Measurements from ENCODE around the gene NUSAP1.

GRCh38 chr15:41286665-41287333 is 45.9 kb upstream of the NUSAP1 start:
- TF ChIP-seq FOXA1 (IDR thresholded peaks at IDR 0.05) (no peak), GABPA (IDR thresholded peaks at IDR 0.05 in 1 of 2, conservative IDR thresholded peaks at IDR 0.05 in 1 of 2) (no peak), ATF3 (IDR thresholded peaks at IDR 0.05) (no peak), EGR1 (IDR thresholded peaks at IDR 0.05; ENCODE audit: low read depth in 2 of 2) (no peak), SP1 (IDR thresholded peaks at IDR 0.05) (no peak), YY1 (IDR thresholded peaks at IDR 0.05) (no peak), JUND (IDR thresholded peaks at IDR 0.05) (no peak), RAD21 (IDR thresholded peaks at IDR 0.05) (no peak), ZBTB33 (IDR thresholded peaks at IDR 0.05) (no peak), RXRA (IDR thresholded peaks at IDR 0.05) (no peak), TAF1 (conservative IDR thresholded peaks at IDR 0.05) (no peak)
- TF ChIP-seq, protein P1, sequence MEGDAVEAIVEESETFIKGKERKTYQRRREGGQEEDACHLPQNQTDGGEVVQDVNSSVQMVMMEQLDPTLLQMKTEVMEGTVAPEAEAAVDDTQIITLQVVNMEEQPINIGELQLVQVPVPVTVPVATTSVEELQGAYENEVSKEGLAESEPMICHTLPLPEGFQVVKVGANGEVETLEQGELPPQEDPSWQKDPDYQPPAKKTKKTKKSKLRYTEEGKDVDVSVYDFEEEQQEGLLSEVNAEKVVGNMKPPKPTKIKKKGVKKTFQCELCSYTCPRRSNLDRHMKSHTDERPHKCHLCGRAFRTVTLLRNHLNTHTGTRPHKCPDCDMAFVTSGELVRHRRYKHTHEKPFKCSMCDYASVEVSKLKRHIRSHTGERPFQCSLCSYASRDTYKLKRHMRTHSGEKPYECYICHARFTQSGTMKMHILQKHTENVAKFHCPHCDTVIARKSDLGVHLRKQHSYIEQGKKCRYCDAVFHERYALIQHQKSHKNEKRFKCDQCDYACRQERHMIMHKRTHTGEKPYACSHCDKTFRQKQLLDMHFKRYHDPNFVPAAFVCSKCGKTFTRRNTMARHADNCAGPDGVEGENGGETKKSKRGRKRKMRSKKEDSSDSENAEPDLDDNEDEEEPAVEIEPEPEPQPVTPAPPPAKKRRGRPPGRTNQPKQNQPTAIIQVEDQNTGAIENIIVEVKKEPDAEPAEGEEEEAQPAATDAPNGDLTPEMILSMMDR (IDR thresholded peaks at IDR 0.05; ENCODE audit: low read depth, low read length, missing input control) = no peak
- TF ChIP-seq, protein P2, sequence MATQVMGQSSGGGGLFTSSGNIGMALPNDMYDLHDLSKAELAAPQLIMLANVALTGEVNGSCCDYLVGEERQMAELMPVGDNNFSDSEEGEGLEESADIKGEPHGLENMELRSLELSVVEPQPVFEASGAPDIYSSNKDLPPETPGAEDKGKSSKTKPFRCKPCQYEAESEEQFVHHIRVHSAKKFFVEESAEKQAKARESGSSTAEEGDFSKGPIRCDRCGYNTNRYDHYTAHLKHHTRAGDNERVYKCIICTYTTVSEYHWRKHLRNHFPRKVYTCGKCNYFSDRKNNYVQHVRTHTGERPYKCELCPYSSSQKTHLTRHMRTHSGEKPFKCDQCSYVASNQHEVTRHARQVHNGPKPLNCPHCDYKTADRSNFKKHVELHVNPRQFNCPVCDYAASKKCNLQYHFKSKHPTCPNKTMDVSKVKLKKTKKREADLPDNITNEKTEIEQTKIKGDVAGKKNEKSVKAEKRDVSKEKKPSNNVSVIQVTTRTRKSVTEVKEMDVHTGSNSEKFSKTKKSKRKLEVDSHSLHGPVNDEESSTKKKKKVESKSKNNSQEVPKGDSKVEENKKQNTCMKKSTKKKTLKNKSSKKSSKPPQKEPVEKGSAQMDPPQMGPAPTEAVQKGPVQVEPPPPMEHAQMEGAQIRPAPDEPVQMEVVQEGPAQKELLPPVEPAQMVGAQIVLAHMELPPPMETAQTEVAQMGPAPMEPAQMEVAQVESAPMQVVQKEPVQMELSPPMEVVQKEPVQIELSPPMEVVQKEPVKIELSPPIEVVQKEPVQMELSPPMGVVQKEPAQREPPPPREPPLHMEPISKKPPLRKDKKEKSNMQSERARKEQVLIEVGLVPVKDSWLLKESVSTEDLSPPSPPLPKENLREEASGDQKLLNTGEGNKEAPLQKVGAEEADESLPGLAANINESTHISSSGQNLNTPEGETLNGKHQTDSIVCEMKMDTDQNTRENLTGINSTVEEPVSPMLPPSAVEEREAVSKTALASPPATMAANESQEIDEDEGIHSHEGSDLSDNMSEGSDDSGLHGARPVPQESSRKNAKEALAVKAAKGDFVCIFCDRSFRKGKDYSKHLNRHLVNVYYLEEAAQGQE (IDR thresholded peaks at IDR 0.05) = no peak
- TF ChIP-seq, protein P3, sequence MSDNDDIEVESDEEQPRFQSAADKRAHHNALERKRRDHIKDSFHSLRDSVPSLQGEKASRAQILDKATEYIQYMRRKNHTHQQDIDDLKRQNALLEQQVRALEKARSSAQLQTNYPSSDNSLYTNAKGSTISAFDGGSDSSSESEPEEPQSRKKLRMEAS (IDR thresholded peaks at IDR 0.05) = no peak

Data from liver (tissue), 3 donors.